ENCODE measurements around the gene CCT6B.

- TF ChIP-seq CTCF (conservative IDR thresholded peaks at IDR 0.05; ENCODE audit: low read length) (no peak), EZH2phosphoT487 (IDR thresholded peaks at IDR 0.05; ENCODE audit: borderline replicate concordance) (no peak)
Measured at GRCh38 chr17:35010093-35010492, 48.8 kb upstream of the CCT6B start.
